Activated CD8-positive, alpha-beta memory T cell treated with anti-CD3 and anti-CD28 coated beads, Interleukin-2, amount 10 ng/mL, durations not matched to agents 7 days and 5 days (primary cell): ENCODE data around the gene NLRC5. TPM values are rescaled to one million over a fixed set of nuclear protein-coding genes. Genes with fewer than 3 reads are reported as not detected.
"Not testable (repeated sequence)": the region's sequence is repeated elsewhere in the genome, so short reads cannot be mapped to it uniquely, and the experiment has no call there.

Experiments
- ATAC-seq: fragments of 150-1000 bp; cut with Tn5 transposase; one replicate; pipeline ENCODE4 v1.10.0; 2021; ENCODE audit warnings: moderate library complexity
- CTCF ChIA-PET: fragments of 350-600 bp; sonication (Branson Sonifier 250); formaldehyde crosslinking; loops from one replicate; lab custom pipeline; 2021; ENCODE audit warnings: antibody characterized with exemption; lab: Charles Lee
- DNase-seq: peaks from one replicate; pipeline ENCODE4 v3.0.0-alpha.2; 2020
- H3K27ac Mint-ChIP-seq: one replicate; pipeline ENCODE4 v1.8.0; 2021; ENCODE audit warnings: mild to moderate bottlenecking, mixed read lengths
- H3K27me3 Mint-ChIP-seq: one replicate; pipeline ENCODE4 v1.8.0; 2021; ENCODE audit warnings: mixed read lengths
- H3K36me3 Mint-ChIP-seq: one replicate; pipeline ENCODE4 v1.8.0; 2021; ENCODE audit warnings: mild to moderate bottlenecking, mixed read lengths
- H3K4me1 Mint-ChIP-seq: one replicate; pipeline ENCODE4 v1.8.0; 2021; ENCODE audit warnings: mixed read lengths
- H3K4me3 Mint-ChIP-seq: one replicate; pipeline ENCODE4 v1.8.0; 2021; ENCODE audit warnings: mild to moderate bottlenecking, moderate library complexity, mixed read lengths
- H3K9me3 Mint-ChIP-seq: one replicate; pipeline ENCODE4 v1.8.0; 2022; ENCODE audit warnings: low read depth, mixed read lengths
- total RNA-seq, 2 experiments: library from RNA; stranded (reverse); gene quantifications; one replicate each; pipeline ENCODE4 v1.2.3, GENCODE V29; 2021

NLRC5 gene
- total RNA-seq, 2 experiments from 2014 or later, result 156 to 287 TPM

- H3K4me3 Mint-ChIP-seq, result no peak overlapping the region
- no peak for DNase-seq
- H3K36me3 Mint-ChIP-seq, result peaks cover 38% of the 10 kb centered on the region
- no peaks in the 10 kb centered on the region for H3K9me3 Mint-ChIP-seq
- no peak for ATAC-seq
- H3K27ac Mint-ChIP-seq, result no peak overlapping the region
- CTCF ChIA-PET, result interaction anchor here (1.5 to 1.9 kb wide), 2 partner anchors 38 to 90 kb away, joined by 3 to 5 read pairs; partner anchors contain the start of gene CPNE2
- H3K4me1 Mint-ChIP-seq, result no peaks in the 10 kb centered on the region
- H3K27me3 Mint-ChIP-seq, result no peaks in the 10 kb centered on the region
Observed at GRCh38 chr16:57054771-57055170, 65.4 kb downstream of the NLRC5 start.

DNA sequence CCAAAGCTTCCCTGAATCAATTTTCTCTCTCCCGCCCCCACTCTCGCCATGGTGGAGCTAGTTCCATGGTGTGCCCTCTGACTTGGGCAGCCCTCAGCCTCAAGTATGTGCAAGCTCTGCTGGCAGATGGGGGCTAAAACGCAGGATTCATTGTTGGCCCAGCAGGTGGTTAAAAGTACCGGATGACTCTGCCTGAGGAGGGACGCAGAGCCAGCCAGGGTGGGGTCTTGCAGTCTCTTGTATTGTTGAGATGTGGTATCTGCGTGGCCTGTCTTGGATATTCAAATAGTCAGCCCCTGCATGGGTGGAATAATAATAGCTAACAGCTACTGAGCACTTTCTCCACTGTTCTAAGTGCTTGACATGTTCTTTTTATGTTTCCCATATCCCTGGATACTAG, 66.3 kb downstream of the NLRC5 start:
- Mint-ChIP-seq H3K9me3 (no peaks in the 10 kb centered on the region), H3K4me1 (no peaks in the 10 kb centered on the region), H3K4me3 (no peak overlapping the region), H3K27ac (no peak overlapping the region), H3K27me3 (no peaks in the 10 kb centered on the region), H3K36me3 (peaks cover 46% of the 10 kb centered on the region)
- no peak for DNase-seq
- ATAC-seq, result no peak
- CTCF ChIA-PET, result interaction anchor here (1.2 to 1.5 kb wide), 2 partner anchors 9 to 37 kb away, joined by 3 read pairs; partner anchors contain the start of gene CPNE2

DNA sequence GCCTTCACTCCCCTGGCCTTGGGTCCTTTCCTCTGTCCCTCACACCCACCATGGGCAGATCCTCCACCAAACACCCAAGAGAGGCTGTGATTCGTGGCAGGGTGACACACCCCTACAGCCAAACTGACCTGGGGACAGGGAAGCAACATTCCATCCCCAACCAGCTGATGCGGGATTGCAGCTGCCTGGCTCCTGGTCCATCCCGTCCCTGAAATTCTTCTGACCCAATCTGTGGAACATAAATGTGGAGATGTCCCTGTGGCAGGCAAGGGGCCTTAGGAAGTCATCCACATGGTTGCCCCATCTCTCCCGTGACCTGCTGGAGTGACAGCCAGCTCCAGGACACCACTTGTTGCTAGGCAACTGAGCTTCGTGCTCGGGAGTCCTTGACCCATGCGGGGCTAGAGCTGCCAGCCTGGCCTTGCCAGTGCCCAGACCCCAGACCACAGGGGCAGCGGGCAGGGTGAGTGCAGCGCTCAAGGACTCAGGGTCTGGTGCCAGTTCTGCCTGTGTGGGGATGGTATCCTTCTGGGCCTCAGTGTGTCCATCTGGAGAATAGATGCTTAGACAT, 69.0 kb downstream of the NLRC5 start:
- Mint-ChIP-seq H3K36me3 (peaks cover 40% of the 10 kb centered on the region), H3K9me3 (no peaks in the 10 kb centered on the region), H3K4me1 (no peaks in the 10 kb centered on the region), H3K27ac (no peak overlapping the region), H3K27me3 (no peaks in the 10 kb centered on the region), H3K4me3 (no peak overlapping the region)
- no peak for ATAC-seq
- CTCF ChIA-PET, result no interaction called here
- no peak for DNase-seq

DNA sequence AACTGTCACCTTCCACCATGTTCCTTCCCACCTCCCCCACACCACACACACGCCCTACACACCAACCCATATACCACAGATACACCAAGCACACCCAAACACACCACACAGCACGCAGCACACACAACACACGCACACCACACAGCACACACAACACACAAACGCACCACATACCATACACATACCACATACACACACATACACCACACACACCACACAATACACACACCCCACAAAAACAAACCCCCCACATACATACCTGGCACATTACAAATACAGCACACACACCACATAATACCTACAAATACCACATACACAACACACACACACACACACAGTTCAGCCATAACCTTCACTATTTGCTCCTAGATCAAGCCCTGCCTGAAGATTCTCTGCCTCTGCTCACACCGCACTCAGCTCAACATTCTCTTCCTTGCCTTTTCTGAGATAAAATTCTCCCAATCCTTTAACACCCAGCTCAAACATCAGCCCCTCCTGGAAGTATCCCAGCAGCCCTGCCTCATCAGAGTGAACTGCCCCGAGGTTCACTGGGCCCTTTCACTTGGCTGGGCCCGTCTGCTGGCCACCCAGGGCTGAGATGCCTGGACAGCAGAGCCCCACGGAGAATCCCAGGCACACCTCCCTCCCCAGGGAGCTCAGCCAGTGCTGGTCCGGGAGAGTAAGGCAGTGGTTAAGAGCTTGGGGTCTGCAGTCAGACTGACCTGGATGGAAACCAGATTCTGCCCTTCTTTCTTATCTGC, 71.1 kb downstream of the NLRC5 start:
- peaks cover 33% of the 10 kb centered on the region for H3K36me3 Mint-ChIP-seq
- DNase-seq (no peak), ATAC-seq (no peak)
- peak overlapping the region; percentile 22 for H3K27ac Mint-ChIP-seq
- no peak overlapping the region for H3K4me3 Mint-ChIP-seq
- CTCF ChIA-PET, result interaction anchor here (1.4 to 1.8 kb wide), 2 partner anchors 95 to 96 kb away, joined by 3 to 4 read pairs; no protein-coding TSS in a partner anchor
- H3K27me3 Mint-ChIP-seq, result no peaks in the 10 kb centered on the region
- no peaks in the 10 kb centered on the region for H3K9me3 Mint-ChIP-seq
- H3K4me1 Mint-ChIP-seq, result no peaks in the 10 kb centered on the region

- DNase-seq (no peak), ATAC-seq (no peak)
- CTCF ChIA-PET, result interaction anchor here (0.9 to 1.8 kb wide), 2 partner anchors 96 to 97 kb away, joined by 3 to 4 read pairs; no protein-coding TSS in a partner anchor
- H3K27ac Mint-ChIP-seq, result peak overlapping the region; percentile 27
- no peak overlapping the region for H3K4me3 Mint-ChIP-seq
- no peaks in the 10 kb centered on the region for H3K4me1 Mint-ChIP-seq
- H3K9me3 Mint-ChIP-seq, result no peaks in the 10 kb centered on the region
- peaks cover 31% of the 10 kb centered on the region for H3K36me3 Mint-ChIP-seq
- H3K27me3 Mint-ChIP-seq, result no peaks in the 10 kb centered on the region
Observed at GRCh38 chr16:57061084-57061905, 71.9 kb downstream of the NLRC5 start.

- Mint-ChIP-seq H3K27me3 (no peaks in the 10 kb centered on the region), H3K4me1 (no peaks in the 10 kb centered on the region), H3K27ac (no peak overlapping the region), H3K36me3 (peaks cover 36% of the 10 kb centered on the region), H3K4me3 (no peak overlapping the region), H3K9me3 (no peaks in the 10 kb centered on the region)
- ATAC-seq (no peak), DNase-seq (no peak)
- CTCF ChIA-PET, result interaction anchor here (0.9 to 1.7 kb wide), 2 partner anchors 22 to 98 kb away, joined by 3 read pairs; no protein-coding TSS in a partner anchor
Observed at GRCh38 chr16:57062329-57062728, 73.0 kb downstream of the NLRC5 start.

DNA sequence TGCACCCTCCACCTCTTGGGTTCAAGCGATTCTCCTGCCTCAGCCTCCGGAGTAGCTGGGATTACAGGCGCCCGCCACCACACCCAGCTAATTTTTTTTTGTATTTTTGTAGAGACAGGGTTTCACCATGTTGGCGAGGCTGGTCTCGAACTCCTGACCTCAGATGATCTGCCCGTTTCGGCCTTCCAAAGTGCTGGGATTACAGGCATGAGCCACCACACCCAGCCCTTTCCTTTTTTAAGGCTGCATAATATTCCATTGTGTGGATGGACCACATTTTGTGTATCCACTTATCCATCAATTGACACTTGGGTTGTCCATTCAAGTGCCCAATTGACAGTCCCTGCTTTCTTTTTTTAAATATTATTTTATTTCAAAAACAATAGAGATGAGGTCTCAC, 73.8 kb downstream of the NLRC5 start:
- CTCF ChIA-PET, result interaction anchor here (1.7 kb wide), 1 partner anchor 21 kb away, joined by 3 read pairs; no protein-coding TSS in a partner anchor
- not testable (repeated sequence) for ATAC-seq, H3K4me1 Mint-ChIP-seq, DNase-seq, H3K9me3 Mint-ChIP-seq, H3K27me3 Mint-ChIP-seq, H3K4me3 Mint-ChIP-seq, H3K27ac Mint-ChIP-seq
- H3K36me3 Mint-ChIP-seq, result peaks cover 35% of the 10 kb centered on the region

GRCh38 chr16:57064995-57065394, 75.6 kb downstream of the NLRC5 start:
- Mint-ChIP-seq H3K27ac (no peak overlapping the region), H3K27me3 (no peaks in the 10 kb centered on the region), H3K4me1 (peaks cover 7% of the 10 kb centered on the region), H3K4me3 (no peak overlapping the region), H3K36me3 (peaks cover 47% of the 10 kb centered on the region), H3K9me3 (no peaks in the 10 kb centered on the region)
- CTCF ChIA-PET, result interaction anchor here (3.3 kb wide), 1 partner anchor 100 kb away, joined by 13 read pairs; no protein-coding TSS in a partner anchor
- ATAC-seq (no peak), DNase-seq (no peak)

DNA sequence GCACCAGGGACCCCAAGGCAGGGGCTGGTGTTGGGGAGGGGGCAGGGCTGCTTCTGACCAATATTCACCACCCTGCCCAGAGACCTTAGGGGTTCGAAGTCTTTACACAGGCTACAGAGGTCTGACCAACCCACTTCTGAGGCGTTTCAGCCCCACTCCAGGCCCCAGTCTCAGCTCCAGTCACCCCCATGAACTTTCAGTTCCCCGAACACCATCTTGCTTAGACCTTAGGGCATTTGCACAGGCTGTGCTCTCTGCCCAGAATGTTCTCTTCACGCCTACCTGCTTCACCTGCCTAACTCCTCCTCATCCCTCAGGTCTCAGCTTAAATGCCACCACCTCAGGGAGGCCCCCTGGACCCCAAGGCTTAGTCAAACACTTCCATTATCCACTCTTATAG, 77.3 kb downstream of the NLRC5 start:
- Mint-ChIP-seq H3K27ac (no peak overlapping the region), H3K27me3 (no peaks in the 10 kb centered on the region), H3K4me3 (no peak overlapping the region), H3K4me1 (peaks cover 21% of the 10 kb centered on the region), H3K36me3 (peaks cover 55% of the 10 kb centered on the region), H3K9me3 (no peaks in the 10 kb centered on the region)
- no peak for ATAC-seq
- CTCF ChIA-PET, result interaction anchor here (0.8 to 3.3 kb wide), 5 partner anchors 13 to 101 kb away, joined by 3 to 13 read pairs (median 4); partner anchors contain the start of gene CPNE2
- no peak for DNase-seq

GRCh38 chr16:57067347-57067746, 78.0 kb downstream of the NLRC5 start:
- DNase-seq (no peak), ATAC-seq (no peak)
- Mint-ChIP-seq H3K36me3 (peaks cover 56% of the 10 kb centered on the region), H3K9me3 (no peaks in the 10 kb centered on the region), H3K4me3 (no peak overlapping the region), H3K27ac (no peak overlapping the region), H3K27me3 (no peaks in the 10 kb centered on the region), H3K4me1 (peaks cover 28% of the 10 kb centered on the region)
- CTCF ChIA-PET, result interaction anchor here (0.8 to 3.3 kb wide), 6 partner anchors 12 to 102 kb away, joined by 3 to 13 read pairs (median 4); partner anchors contain the start of gene CPNE2

GRCh38 chr16:57069053-57069452, 79.7 kb downstream of the NLRC5 start:
- no peak for DNase-seq
- ATAC-seq, result no peak
- Mint-ChIP-seq H3K9me3 (no peaks in the 10 kb centered on the region), H3K27ac (no peak overlapping the region), H3K4me3 (no peak overlapping the region), H3K4me1 (peaks cover 29% of the 10 kb centered on the region), H3K27me3 (no peaks in the 10 kb centered on the region), H3K36me3 (peaks cover 55% of the 10 kb centered on the region)
- CTCF ChIA-PET, result interaction anchor here (0.6 to 1.5 kb wide), 3 partner anchors 15 to 105 kb away, joined by 3 to 11 read pairs (median 3); no protein-coding TSS in a partner anchor

DNA sequence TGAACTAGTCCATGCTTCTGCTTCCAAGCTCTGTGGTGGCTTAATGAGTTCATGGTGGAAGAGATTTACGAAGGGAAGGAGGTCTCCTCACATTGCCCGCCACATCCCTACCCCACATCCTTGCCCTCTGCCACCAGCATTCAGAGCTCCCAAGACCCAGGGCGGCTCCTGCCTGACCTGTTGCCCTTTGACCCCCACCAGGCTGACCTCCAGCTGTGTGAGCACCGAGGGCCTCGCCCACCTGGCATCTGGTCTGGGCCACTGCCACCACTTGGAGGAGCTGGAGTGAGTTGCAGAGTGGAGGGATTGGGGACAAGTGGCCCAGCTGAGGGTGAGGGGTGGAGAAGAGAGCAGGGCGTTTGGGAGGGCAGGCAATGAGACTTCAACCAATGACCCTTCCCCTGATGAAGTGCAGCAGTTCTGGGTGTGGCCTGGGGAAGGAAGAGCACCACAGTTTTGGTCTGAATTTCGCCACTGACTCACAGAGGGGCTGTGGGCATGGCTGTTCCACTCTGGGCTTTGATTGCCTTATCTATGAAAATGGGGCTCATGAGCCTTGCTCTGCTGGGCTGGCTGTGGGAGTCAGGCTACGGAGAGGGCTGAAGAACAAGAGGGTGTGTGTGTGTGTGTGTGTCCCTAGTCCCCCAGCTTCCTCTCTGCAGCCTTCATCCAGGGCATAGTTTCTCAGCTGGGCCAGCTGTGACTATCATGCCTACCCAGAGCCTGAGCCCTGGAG, 80.4 kb downstream of the NLRC5 start:
- ATAC-seq, result peak; percentile 6
- Mint-ChIP-seq H3K4me1 (peaks cover 29% of the 10 kb centered on the region), H3K27ac (peak overlapping the region; percentile 61), H3K4me3 (no peak overlapping the region), H3K27me3 (no peaks in the 10 kb centered on the region), H3K36me3 (peaks cover 54% of the 10 kb centered on the region), H3K9me3 (no peaks in the 10 kb centered on the region)
- DNase-seq, result no peak
- CTCF ChIA-PET, result interaction anchor here (0.6 to 1.5 kb wide), 3 partner anchors 14 to 106 kb away, joined by 3 to 11 read pairs (median 3); no protein-coding TSS in a partner anchor
